Duodenal mucosa (tissue), 2 donors: ENCODE measurements around the gene SASH1.
A peak's percentile ranks its signal among the peaks of the same experiment; 100 is the strongest.
"Not testable (repeated sequence)": the region's sequence is repeated elsewhere in the genome, so short reads cannot be mapped to it uniquely, and the experiment has no call there.

Experiments used
- H3K27ac ChIP-seq: one replicate; pipeline ENCODE4 v1.7.0; 2013; ENCODE audit warnings: low read depth, low read length
- H3K27me3 ChIP-seq, 2 donors: one replicate each; pipeline ENCODE4 v1.7.0; 2013; ENCODE audit warnings: low read length in 2 of 2, control low read depth in 1 of 2; ENCODE audit not compliant: insufficient read depth in 2 of 2, control insufficient read depth in 1 of 2
- H3K36me3 ChIP-seq, 2 donors: one replicate each; pipeline ENCODE4 v1.7.0; 2013; ENCODE audit warnings: low read length in 2 of 2, control low read depth in 1 of 2; ENCODE audit not compliant: insufficient read depth in 2 of 2, control insufficient read depth in 1 of 2
- H3K4me1 ChIP-seq, 2 donors: one replicate each; pipeline ENCODE4 v1.7.0; 2013; ENCODE audit warnings: low read length in 2 of 2, control low read depth in 1 of 2; ENCODE audit not compliant: insufficient read depth in 2 of 2, control insufficient read depth in 1 of 2
- H3K4me3 ChIP-seq, 2 donors: one replicate each; pipeline ENCODE4 v1.7.0; 2013; ENCODE audit warnings: low read length in 2 of 2, low read depth in 1 of 2
- H3K9ac ChIP-seq, 2 donors: one replicate each; pipeline ENCODE4 v1.7.0; 2013; ENCODE audit warnings: low read length in 2 of 2, low read depth in 1 of 2
- H3K9me3 ChIP-seq, 2 donors: one replicate each; pipeline ENCODE4 v1.7.0; 2013; ENCODE audit warnings: low read length in 2 of 2, control low read depth in 1 of 2; ENCODE audit not compliant: control insufficient read depth in 1 of 2

The SASH1 gene

GRCh38 chr6:148570456-148570855, 227.8 kb downstream of the SASH1 start:
- Histone ChIP-seq H3K4me1 (peaks cover 0 to 4% of the 10 kb centered on the region in 2 donors), H3K9me3 (no peaks in the 10 kb centered on the region), H3K36me3 (no peaks in the 10 kb centered on the region), H3K9ac (no peak overlapping the region), H3K27ac (no peak overlapping the region), H3K27me3 (no peaks in the 10 kb centered on the region), H3K4me3 (no peak overlapping the region)

- Histone ChIP-seq H3K27ac (no peak overlapping the region), H3K4me1 (no peaks in the 10 kb centered on the region), H3K4me3 (no peak overlapping the region), H3K9ac (no peak overlapping the region), H3K27me3 (no peaks in the 10 kb centered on the region), H3K36me3 (no peaks in the 10 kb centered on the region), H3K9me3 (no peaks in the 10 kb centered on the region)
These were observed 230.2 kb downstream of the SASH1 start for GRCh38 chr6:148572676-148573335.

- Histone ChIP-seq H3K9me3 (no peaks in the 10 kb centered on the region), H3K4me1 (no peaks in the 10 kb centered on the region), H3K36me3 (no peaks in the 10 kb centered on the region), H3K27ac (no peak overlapping the region), H3K4me3 (no peak overlapping the region), H3K27me3 (no peaks in the 10 kb centered on the region), H3K9ac (no peak overlapping the region)
These were observed 231.3 kb downstream of the SASH1 start for GRCh38 chr6:148573922-148574321.

- Histone ChIP-seq H3K27ac (no peak overlapping the region), H3K4me1 (no peaks in the 10 kb centered on the region), H3K27me3 (no peaks in the 10 kb centered on the region), H3K36me3 (no peaks in the 10 kb centered on the region), H3K4me3 (no peak overlapping the region), H3K9me3 (no peaks in the 10 kb centered on the region), H3K9ac (no peak overlapping the region)
These were observed 235.2 kb downstream of the SASH1 start for GRCh38 chr6:148577687-148578488.

GRCh38 chr6:148578489-148578814, 235.8 kb downstream of the SASH1 start:
- Histone ChIP-seq H3K4me1 (no peaks in the 10 kb centered on the region), H3K4me3 (no peak overlapping the region), H3K36me3 (no peaks in the 10 kb centered on the region), H3K27me3 (no peaks in the 10 kb centered on the region), H3K27ac (no peak overlapping the region), H3K9me3 (no peaks in the 10 kb centered on the region), H3K9ac (no peak overlapping the region)

- H3K27me3 ChIP-seq: no peaks in the 10 kb centered on the region
- no peaks in the 10 kb centered on the region for H3K36me3 ChIP-seq
- no peaks in the 10 kb centered on the region for H3K4me1 ChIP-seq
- no peak overlapping the region for H3K27ac ChIP-seq
- H3K4me3 ChIP-seq: no peak overlapping the region
- H3K9me3 ChIP-seq: no peaks in the 10 kb centered on the region
- H3K9ac ChIP-seq: no peak overlapping the region
These were observed 236.4 kb downstream of the SASH1 start for GRCh38 chr6:148578837-148579565.

- Histone ChIP-seq H3K9ac (no peak overlapping the region), H3K9me3 (no peaks in the 10 kb centered on the region), H3K27me3 (no peaks in the 10 kb centered on the region), H3K4me1 (no peaks in the 10 kb centered on the region), H3K27ac (no peak overlapping the region), H3K4me3 (no peak overlapping the region), H3K36me3 (no peaks in the 10 kb centered on the region)
These were observed 237.8 kb downstream of the SASH1 start for GRCh38 chr6:148580442-148580841.

GRCh38 chr6:148583631-148584030, 241.0 kb downstream of the SASH1 start:
- Histone ChIP-seq H3K4me3 (no peak overlapping the region), H3K27ac (no peak overlapping the region), H3K4me1 (no peaks in the 10 kb centered on the region), H3K36me3 (no peaks in the 10 kb centered on the region), H3K27me3 (no peaks in the 10 kb centered on the region), H3K9ac (no peak overlapping the region), H3K9me3 (no peaks in the 10 kb centered on the region)

- H3K9ac ChIP-seq, H3K27me3 ChIP-seq, H3K4me1 ChIP-seq, H3K4me3 ChIP-seq, H3K36me3 ChIP-seq, H3K27ac ChIP-seq, H3K9me3 ChIP-seq: not testable (repeated sequence)
These were observed 243.0 kb downstream of the SASH1 start for GRCh38 chr6:148585641-148586040.

- H3K4me1 ChIP-seq: no peaks in the 10 kb centered on the region
- peak overlapping the region in 1 of 2 donors; percentile 28 for H3K4me3 ChIP-seq
- H3K27me3 ChIP-seq: no peaks in the 10 kb centered on the region
- H3K9ac ChIP-seq: no peak overlapping the region
- H3K27ac ChIP-seq: no peak overlapping the region
- H3K36me3 ChIP-seq: no peaks in the 10 kb centered on the region
- H3K9me3 ChIP-seq: no peaks in the 10 kb centered on the region
These were observed 248.2 kb downstream of the SASH1 start for GRCh38 chr6:148590883-148591282.
